Activated T-helper 1 cell treated with anti-CD3 and anti-CD28 coated beads, Interleukin-2, amount 50 U/mL, for 16 hours (primary cell): ENCODE data around the gene PDE6B.
"Not testable (repeated sequence)": the region's sequence is repeated elsewhere in the genome, so short reads cannot be mapped to it uniquely, and the experiment has no call there.

Experiments
- DNase-seq, 2 donors: peaks; one replicate each; pipeline ENCODE4 v3.0.0-alpha.2; 2020; ENCODE audit warnings: low read depth in 1 of 2, low spot score in 1 of 2

Gene PDE6B

DNA sequence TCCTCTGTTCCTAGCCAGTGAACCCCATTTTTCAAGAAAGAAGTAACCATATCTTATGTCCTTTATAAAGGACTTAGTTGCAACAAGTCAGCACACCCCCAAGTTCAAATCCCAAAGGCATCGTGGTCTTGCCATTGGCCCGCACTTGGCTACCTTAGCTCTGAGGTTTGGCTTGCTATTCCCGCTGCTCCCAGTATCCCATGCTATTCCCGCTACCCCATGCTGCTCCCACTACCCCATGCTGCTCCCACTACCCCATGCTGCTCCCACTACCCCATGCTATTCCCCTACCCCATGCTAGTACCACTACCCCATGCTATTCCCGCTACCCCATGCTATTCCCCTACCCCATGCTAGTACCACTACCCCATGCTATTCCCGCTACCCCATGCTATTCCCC is 42.8 kb downstream of the PDE6B start:
- not testable (repeated sequence) for DNase-seq

- not testable (repeated sequence) for DNase-seq
Observed at GRCh38 chr4:669806-670559, 44.6 kb downstream of the PDE6B start.

- no peak for DNase-seq
Observed at GRCh38 chr4:671769-672168, 46.4 kb downstream of the PDE6B start.

DNA sequence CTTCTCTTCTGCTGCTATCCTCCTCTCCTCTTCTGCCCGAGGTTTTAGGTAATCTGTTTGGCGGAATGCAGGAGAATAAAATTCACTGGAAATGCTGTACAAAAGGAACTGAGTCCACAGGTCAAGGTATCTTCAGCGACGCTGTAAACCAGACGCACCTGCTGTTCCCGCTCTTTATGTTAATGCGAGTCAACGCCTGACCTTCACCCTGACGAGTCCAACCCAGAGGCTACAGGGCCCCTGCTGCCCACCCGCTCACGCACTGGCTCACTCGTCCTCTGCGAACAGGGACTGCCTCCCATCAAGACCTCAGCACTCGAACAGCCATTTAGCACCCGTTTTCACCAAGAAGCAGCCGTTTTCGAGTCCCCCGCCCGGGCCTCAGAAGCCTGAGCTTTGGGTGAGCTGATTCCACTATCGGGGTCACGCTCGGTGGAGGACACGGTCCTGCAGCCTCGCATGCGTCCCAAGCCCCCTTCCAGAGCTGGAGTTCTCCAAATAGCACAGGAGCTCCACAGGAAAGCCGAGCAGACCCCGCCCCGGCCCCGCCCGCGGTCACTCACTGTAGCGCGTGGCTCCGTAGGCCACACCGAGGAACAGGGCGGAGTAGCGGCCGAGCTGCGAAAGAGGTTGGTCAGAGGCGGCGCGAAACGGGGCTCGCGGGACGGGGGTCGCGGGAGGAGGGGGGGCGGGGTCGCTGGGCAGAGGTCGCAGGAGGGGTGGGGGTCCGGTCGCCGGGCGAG is 48.1 kb downstream of the PDE6B start:
- DNase-seq, result no peak

- peak; percentile 94 to 98 for DNase-seq
Observed at GRCh38 chr4:674172-675035, 49.0 kb downstream of the PDE6B start, which contains the start of the genes ATP5ME and MYL5. Gene ATP5ME (minus strand): TSS chr4:674276. CDS start chr4:674247, 29 bp downstream. Gene MYL5 (plus strand): TSS chr4:674542. CDS start chr4:678027, 3,485 bp downstream.

- DNase-seq, result no peak
Observed at GRCh38 chr4:675036-675882, 49.9 kb downstream of the PDE6B start.

DNA sequence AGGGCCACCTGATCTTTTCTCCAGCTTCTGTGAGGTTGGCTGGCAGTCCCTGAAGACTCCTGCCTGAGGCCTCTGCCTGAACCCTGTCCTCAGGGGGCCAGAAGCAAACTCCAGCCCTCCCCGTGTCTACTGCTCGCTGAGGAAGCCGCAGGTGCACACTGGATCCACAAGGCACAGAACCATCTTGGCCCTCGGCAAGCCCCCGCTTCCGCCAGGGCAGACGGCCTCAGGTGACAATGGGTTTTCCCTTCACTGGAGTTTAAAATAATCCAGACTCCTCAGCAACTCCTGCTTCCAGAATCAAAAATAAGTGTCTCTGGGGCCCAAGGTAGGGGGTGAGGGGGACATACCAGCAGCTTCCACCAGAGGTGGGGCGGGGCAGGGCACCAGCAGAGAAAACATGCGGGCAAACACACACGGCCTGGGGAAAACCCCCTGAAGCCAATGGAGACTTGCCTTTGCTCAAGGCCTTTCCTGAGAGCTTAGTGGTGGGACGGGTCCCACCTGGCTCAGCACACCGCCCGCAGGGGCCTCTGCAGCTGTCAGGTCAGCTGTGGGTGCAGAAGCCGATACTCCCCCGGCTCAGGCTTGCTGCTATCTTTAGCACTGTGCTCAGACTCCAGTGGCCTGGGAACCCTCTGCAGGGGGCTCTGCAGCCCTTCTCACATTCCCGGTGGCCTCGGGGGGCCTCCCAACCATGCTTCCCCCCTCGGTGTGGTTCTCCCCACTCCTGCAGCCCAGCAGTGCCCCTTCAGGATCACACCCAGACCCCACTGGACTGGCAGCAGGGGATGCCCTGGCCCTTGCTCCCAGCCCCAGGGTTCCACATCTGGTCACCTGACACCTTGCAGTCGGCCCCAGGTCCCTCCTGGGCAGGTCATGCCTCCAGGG is 50.9 kb downstream of the PDE6B start:
- DNase-seq, result no peak

GRCh38 chr4:676871-677235 is 51.5 kb downstream of the PDE6B start:
- DNase-seq, result no peak

DNA sequence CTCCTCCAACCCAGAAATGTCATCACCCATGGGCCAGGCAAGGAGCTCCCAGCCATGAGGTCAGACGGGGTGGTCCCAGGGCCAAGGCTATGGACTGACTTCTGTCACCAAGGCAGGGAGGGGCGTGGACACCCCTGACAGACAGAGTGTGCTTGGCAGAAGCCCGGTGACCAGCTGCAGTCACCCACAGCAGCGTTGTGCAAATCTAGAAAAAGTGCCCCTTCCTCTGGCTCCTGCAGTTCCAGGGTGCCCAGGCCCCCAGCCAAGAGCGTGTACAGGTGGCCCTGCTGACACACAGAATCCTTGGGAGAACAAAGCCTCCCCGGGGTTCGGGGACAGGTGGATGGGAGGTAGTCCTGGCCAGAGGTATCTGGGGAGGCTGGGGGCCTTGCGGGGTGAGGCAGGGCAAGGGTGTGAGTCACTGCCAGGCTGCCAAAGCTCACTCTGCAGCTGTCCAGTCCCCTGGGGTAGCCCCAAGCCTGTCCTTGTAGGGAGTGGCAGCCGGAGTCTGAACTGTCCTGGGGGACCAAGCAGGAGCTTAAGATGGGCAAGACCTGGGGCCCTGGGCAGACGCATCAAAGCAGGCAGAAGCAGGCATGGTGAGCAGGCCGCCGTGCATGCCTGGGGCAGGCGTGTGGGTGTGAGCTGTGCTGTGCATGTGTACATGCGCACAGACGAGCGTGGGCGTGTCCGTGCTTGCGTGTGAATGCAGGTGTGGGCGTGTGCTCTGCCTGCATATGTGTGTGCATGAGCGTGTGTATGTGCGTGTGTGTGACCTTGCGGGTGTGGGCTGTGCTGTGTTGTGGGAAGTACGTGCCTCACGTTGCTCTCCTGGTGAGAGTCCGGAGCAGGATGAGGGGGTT is 52.3 kb downstream of the PDE6B start:
- DNase-seq, result no peak

DNA sequence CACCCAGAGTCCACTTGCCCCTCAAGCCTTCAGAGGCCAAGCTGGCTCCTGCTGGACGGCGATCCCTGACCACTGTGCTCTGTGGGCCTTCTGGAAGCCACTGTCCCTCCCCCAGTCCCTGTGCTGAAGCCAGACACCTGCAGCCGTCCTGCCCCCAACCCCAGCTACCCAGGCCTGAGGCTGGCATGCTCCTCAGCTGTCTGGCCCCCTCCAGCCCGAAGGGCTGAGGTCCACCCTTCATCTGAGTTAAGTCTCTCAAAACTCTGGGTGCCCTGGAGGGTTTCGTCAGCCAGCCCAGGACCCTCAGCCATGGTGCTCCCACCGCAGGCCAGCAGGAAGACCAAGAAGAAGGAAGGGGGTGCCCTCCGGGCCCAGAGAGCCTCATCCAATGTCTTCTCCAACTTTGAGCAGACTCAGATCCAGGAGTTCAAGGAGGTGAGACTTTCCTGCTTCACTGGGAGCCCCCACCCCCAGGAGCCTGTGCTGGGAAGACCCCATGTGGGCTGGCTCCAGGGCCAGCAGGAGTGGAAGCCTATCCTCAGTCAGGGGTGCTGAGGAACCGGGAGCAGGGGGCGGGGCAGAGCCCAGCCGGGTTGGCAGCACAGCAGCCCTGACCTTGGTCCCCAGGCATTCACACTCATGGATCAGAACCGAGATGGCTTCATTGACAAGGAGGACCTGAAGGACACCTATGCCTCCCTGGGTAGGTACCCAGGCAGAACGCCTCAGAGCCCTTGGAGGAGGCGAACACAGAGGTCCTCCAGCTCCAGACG is 53.1 kb downstream of the PDE6B start:
- DNase-seq, result no peak

GRCh38 chr4:679104-679481 is 53.7 kb downstream of the PDE6B start:
- DNase-seq, result no peak

DNA sequence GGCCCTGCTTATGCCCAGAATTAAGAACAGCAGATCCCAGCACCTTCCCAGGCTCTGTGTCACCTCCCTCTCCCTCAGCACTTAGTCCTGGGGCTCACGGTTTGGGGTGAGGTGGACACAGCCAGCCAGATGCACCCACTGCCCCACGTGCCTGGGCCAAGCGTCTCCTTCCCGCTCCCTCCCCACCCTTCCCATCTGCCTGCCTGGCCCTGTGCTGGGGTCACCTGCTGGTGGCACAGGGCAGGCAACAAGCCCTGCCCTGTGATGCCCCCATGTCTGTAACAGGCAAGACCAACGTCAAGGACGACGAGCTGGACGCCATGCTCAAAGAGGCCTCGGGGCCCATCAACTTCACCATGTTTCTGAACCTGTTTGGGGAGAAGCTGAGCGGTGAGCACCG is 54.3 kb downstream of the PDE6B start:
- no peak for DNase-seq

DNA sequence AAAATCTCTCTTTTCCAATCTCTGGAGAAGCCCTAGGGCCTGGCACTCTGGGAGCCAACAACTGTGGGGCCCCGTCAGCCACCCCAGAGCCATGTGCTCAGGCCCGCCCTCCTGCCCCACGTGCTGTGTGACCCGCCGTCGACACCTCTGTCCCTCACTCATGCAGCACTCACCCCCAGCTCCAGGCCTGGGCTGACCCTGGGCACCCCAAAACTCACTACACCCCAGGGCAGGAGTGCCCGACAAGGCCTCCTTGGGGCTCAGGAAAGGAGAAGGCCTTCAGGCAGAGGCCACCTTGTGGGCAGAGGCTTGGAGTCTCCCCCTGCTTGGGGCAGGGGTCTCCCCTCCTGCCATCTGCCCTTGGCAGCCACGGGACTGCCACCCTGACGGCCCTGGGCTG is 54.7 kb downstream of the PDE6B start:
- DNase-seq, result no peak

DNA sequence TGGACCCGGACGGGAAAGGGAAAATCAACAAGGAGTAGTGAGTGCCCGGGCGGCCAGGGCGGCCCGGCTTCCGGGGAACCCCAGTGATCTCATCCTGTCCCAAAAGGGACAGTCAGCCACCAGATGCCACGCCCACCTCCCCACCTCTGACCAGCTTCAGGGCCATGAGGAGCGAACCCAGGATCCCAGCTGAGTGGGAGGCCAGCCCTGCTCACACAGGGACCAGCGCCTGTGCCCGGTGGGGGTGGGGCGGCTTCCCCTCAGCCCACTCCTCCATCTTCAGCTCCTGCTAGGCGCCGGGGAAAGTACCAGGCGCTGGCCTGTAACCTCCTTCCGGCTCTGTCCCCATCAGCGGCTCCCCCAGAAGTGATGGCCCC is 55.2 kb downstream of the PDE6B start:
- no peak for DNase-seq

DNA sequence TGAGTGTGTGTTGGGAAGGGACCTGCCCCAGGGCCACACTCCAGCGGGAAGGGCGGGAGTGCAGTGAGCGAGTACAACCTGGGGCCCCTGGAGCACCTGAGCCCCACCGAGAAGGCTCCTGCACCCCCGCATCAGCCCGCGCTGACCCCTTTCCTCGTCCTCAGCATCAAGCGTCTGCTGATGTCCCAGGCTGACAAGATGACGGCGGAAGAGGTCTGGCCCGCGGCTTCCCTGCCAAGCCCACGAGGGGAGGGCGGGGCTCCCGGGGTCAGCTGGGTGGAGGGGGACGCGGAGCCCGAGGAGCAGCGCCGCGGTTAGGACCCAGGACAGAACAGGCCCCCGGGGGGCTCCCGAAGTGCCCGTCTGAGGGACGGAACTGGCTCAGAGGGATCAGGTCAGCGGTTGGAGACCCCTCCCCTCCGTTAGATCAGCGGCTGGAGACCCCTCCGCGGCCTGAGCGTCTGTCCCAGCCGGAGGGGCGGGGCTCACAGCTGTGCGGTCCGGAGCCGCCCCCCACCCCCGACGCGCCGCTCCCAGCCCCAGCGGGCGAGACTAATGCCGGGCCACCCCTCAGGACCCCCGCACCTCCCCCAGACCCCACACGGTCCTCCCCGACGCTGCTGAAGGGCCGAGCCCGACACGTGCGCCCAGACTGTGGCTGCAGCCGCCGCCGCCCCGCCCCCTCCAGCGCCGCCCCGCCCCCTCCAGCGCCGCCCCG is 55.7 kb downstream of the PDE6B start:
- DNase-seq, result peak in 1 of 2 donors; percentile 38

GRCh38 chr4:681736-682451 is 56.5 kb downstream of the PDE6B start:
- DNase-seq, result peak in 1 of 2 donors; percentile 35
